KG1 (cell line): ENCODE data around the gene PRODH.
"Not testable (repeated sequence)": the region's sequence is repeated elsewhere in the genome, so short reads cannot be mapped to it uniquely, and the experiment has no call there.

Experiments
- DNase-seq: peaks from one replicate; lab custom pipeline; 2025; lab: John Stamatoyannopoulos, UW

The PRODH gene

DNA sequence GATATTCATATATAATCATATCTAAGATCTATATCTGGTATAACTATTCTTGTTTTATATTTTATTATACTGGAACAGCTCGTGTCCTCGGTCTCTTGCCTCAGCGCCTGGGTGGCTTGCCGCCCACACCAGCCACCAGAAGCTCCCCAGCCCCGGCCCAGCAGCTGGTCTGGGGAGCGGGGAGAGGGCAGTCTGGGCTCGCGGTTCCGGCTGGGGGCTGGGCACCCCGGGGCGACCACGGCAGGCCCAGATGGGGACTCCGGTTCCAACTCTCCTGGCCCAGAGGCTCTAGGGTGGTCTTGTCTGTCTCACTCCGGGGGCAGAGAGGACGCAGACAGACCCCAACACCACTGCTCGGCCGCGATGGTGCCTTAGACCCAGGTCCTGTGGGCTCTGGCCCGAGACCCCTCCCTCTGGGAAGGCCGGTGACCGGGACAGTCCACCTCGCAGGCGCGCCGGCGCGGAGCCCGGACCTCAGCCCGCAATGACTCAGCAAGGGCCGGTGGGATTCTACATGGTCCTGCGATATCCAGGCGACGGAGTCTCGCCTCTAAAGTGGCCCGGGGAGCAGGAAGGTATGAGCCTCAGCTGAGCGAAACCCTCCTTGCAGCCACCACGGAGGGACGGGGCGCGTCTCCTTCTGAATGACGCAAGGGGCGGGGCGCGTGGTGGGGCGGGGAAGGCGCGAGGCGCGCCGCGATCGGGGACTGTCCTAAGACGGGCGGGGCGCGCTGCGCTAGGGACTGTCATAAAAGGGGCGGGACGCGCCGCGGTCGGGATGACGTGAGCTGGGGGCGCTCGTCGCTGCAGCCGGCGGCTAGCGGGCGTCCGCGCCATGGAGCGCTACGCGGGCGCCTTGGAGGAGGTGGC lies 30.3 kb downstream of the PRODH start, which contains the start of gene DGCR6:
Gene DGCR6 (plus strand): TSS at position 781 of the 870 bp plus-strand sequence. CDS start 55 bp downstream, at position 836.
- DNase-seq = no peak

DNA sequence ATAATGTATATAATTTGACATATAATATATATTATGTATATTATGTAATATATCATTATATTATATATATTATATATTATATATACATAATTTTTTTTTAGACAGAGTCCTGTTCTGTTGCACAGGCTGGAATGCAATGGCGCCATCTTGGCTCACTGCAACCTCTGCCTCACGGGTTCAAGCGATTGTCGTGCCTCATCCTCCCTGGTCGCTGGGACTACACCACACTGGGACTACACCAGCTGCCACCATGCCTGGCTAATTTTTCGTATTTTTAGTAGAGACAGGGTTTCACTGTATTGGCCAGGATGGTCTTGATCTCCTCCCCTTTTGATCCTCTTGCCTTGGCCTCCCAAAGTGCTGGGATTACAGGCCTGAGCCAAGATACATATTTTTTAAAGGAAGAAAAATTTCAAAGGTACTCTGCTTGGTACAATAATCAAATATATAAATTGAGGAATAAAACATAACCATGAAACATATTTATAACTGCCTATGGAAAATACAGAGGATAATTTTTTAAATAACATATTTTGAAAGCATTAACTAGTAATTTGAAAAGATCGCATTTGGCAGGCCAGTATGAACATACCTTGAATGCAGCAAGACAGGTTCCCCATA lies 39.9 kb downstream of the PRODH start:
- DNase-seq = not testable (repeated sequence)

DNA sequence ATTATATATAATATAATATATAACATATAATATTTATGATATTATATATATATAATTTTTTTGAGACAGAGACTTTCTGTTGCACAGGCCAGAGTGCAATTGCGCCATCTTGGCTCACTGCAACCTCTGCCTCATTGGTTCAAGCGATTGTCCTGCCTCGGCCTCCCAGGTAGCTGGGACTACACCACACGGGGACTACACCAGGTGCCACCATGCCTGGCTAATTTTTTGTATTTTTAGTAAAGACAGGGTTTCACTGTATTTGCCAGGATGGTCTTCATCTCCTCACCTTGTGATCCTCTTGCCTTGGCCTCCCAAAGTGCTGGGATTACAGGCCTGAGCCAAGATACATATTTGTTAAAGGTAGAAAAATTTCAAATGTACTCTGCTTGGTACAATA lies 42.3 kb downstream of the PRODH start:
- DNase-seq = not testable (repeated sequence)

DNA sequence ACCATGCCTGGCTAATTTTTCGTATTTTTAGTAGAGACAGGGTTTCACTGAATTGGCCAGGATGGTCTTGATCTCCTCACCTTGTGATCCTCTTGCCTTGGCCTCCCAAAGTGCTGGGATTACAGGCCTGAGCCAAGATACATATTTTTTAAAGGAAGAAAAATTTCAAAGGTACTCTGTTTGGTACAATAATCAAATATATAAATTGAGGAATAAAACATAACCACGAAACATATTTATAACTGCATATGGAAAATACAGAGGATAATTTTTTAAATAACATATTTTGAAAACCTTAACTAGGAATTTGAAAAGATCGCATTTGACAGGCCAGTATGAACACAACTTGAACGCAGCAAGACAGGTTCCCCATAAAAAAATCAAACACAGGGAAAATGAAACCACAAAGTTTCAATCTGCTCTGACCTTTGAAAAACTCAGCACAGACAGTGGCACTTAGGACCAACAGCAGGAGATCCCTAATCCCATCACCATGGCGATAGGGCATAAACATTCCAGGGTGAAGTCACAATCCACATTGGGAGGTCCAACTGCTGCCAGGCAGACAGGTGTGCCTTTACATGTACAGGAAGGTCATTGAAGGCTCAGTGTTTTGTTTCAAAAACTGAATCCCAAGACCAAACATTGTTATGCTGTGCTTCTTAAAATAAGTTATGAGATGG lies 45.4 kb downstream of the PRODH start:
- DNase-seq = not testable (repeated sequence)

DNA sequence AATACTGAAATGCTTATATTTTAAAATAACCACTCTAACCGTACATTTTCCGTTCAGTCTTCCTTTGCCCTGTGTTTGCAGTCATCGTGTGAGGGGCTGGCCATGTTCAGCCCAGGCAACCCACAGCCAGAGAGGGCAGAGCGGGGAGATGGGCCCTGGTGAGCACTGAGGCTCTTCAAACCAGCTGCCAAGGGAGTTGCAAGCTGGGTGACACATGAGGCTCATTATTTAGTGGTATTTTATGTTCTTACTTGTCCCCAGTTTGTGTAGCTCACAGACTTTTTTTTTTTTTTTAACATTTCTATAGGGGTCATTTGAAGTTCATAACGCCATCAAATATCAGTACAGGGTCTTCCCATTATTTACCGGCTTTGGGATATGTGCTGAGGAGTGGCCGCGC lies 48.0 kb downstream of the PRODH start:
- no peak for DNase-seq

DNA sequence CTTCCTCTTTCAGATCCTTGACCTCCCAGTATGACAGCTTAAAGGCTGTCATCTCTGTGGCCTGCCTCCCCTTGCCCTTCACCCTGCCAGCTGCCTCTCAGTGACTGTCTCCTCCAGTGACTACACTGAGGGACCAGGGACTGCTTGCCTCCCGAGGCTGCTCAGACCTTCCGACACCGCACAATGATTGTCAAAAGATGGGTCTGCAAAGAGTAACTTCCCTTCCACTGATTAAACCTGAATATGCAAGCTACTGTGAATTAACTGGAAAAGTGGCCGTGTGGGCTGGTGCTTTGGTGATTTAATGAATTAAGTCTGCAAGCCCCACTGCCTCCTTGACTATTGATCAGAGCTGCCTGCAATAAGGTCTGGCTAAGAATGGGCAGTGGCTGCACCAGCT lies 51.6 kb downstream of the PRODH start:
- not testable (repeated sequence) for DNase-seq

DNA sequence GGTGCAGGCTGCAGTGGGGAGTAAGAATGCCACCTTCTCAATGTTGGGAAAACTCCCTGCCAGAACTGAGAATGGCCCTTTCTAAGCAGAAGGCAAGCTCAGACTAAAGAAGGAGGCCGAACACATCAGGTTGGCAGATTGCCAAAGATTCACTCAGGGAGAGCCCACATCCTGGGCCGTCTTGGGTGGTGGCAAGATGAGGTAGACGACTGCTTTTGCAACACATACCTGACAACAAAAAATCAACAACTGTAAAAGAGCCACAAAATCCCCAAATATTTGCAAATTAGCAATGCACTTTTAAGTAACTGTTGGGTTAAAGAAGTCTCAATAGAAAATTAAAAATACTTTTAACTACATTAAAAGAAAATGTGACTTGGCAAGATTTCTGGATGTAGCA lies 54.8 kb downstream of the PRODH start:
- not testable (repeated sequence) for DNase-seq
